ENCODE results near the gene SH3RF1.
"Not testable (repeated sequence)": the region's sequence is repeated elsewhere in the genome, so short reads cannot be mapped to it uniquely, and the experiment has no call there.

Gene SH3RF1

GRCh38 chr4:169200361-169201030 is 70.3 kb downstream of the SH3RF1 start:
- no peak for DNase-seq (ENCODE audit: low read depth)

- no peak for DNase-seq (ENCODE audit: low read depth)
These were observed 71.6 kb downstream of the SH3RF1 start for GRCh38 chr4:169199184-169199583.

- DNase-seq (ENCODE audit: low read depth), result no peak
These were observed 72.6 kb downstream of the SH3RF1 start for GRCh38 chr4:169198167-169198566.

GRCh38 chr4:169197206-169197605 is 73.5 kb downstream of the SH3RF1 start:
- DNase-seq (ENCODE audit: low read depth), result not testable (repeated sequence)

- no peak for DNase-seq (ENCODE audit: low read depth)
These were observed 75.7 kb downstream of the SH3RF1 start for GRCh38 chr4:169195032-169195431.

- DNase-seq (ENCODE audit: low read depth), result not testable (repeated sequence)
These were observed 80.8 kb downstream of the SH3RF1 start for GRCh38 chr4:169189968-169190367.

- no peak for DNase-seq (ENCODE audit: low read depth)
These were observed 81.4 kb downstream of the SH3RF1 start for GRCh38 chr4:169189372-169189771.

GRCh38 chr4:169188204-169188603 is 82.6 kb downstream of the SH3RF1 start:
- DNase-seq (ENCODE audit: low read depth), result no peak

- no peak for DNase-seq (ENCODE audit: low read depth)
These were observed 85.4 kb downstream of the SH3RF1 start for GRCh38 chr4:169185133-169185956.

- DNase-seq (ENCODE audit: low read depth), result no peak
These were observed 86.1 kb downstream of the SH3RF1 start for GRCh38 chr4:169184686-169185085.

GRCh38 chr4:169184236-169184635 is 86.5 kb downstream of the SH3RF1 start:
- no peak for DNase-seq (ENCODE audit: low read depth)

GRCh38 chr4:169183581-169183980 is 87.2 kb downstream of the SH3RF1 start:
- DNase-seq (ENCODE audit: low read depth), result no peak

GRCh38 chr4:169179609-169180521 is 90.9 kb downstream of the SH3RF1 start:
- no peak for DNase-seq (ENCODE audit: low read depth)

- not testable (repeated sequence) for DNase-seq (ENCODE audit: low read depth)
These were observed 92.7 kb downstream of the SH3RF1 start for GRCh38 chr4:169178092-169178491.

- no peak for DNase-seq (ENCODE audit: low read depth)
These were observed 95.3 kb downstream of the SH3RF1 start for GRCh38 chr4:169175476-169175875.

GRCh38 chr4:169175035-169175434 is 95.7 kb downstream of the SH3RF1 start:
- no peak for DNase-seq (ENCODE audit: low read depth)

GRCh38 chr4:169174247-169174646 is 96.5 kb downstream of the SH3RF1 start:
- no peak for DNase-seq (ENCODE audit: low read depth)

GRCh38 chr4:169167957-169168858 is 102.5 kb downstream of the SH3RF1 start:
- no peak for DNase-seq (ENCODE audit: low read depth)

- no peak for DNase-seq (ENCODE audit: low read depth)
These were observed 105.9 kb downstream of the SH3RF1 start for GRCh38 chr4:169164669-169165415.

GRCh38 chr4:169163947-169164668 is 106.6 kb downstream of the SH3RF1 start:
- no peak for DNase-seq (ENCODE audit: low read depth)
